ENCODE measurements around the gene PTPRG. TPM values are rescaled to one million over a fixed set of nuclear protein-coding genes. Genes with fewer than 3 reads are reported as not detected.

Gene PTPRG
- total RNA-seq, 1 experiment from 2014 or later = 69.3 TPM

- H3K9ac ChIP-seq (ENCODE audit: extremely low read depth, insufficient read length, low read length) = no peak overlapping the region
- no peak overlapping the region for H3K4me3 Mint-ChIP-seq
- no peaks in the 10 kb centered on the region for H3K23me2 ChIP-seq (ENCODE audit: insufficient read length, low read depth, low read length, poor library complexity, severe bottlenecking)
- no CpG with 5 or more reads among the region's 8 CpGs for WGBS (ENCODE audit: extremely low coverage, insufficient read length, low lambda C conversion rate)
- H3K56ac ChIP-seq (ENCODE audit: insufficient read length, low read depth, low read length) = no peak overlapping the region
- H3K9me3 ChIP-seq (ENCODE audit: control insufficient read depth, low read depth, low read length) = no peaks in the 10 kb centered on the region
- peak overlapping the region in 2 of 3 experiments; percentile 72 to 79; a peak in 3 of 7 replicates for H3K27ac Mint-ChIP-seq
- no peak for DNase-seq
- H3K27me3 Mint-ChIP-seq (ENCODE audit: low read depth) = no peaks in the 10 kb centered on the region; the same call in 1 of the 2 replicates
- H4K20me1 ChIP-seq (ENCODE audit: control insufficient read depth, insufficient read depth, insufficient read length) = peaks cover 3% of the 10 kb centered on the region
- H3K79me1 ChIP-seq (ENCODE audit: insufficient read depth, low read depth, low read length, poor library complexity, severe bottlenecking) = peaks cover 4% of the 10 kb centered on the region
- peaks cover 5% of the 10 kb centered on the region; the same call in 1 of the 2 replicates for H3K4me1 ChIP-seq (ENCODE audit: insufficient read depth, low read length)
- no peaks in the 10 kb centered on the region for H3K27me3 ChIP-seq (ENCODE audit: insufficient read depth, low read length)
- no peak overlapping the region for H2BK15ac ChIP-seq (ENCODE audit: low read depth, low read length)
- no peak overlapping the region for H2AK5ac ChIP-seq (ENCODE audit: insufficient read length, low read length)
- no peak overlapping the region for H4K8ac ChIP-seq (replicated peaks; ENCODE audit: insufficient read length, low read depth, low read length)
- no peaks in the 10 kb centered on the region for H3K9me3 Mint-ChIP-seq
- no peak overlapping the region for H3K14ac ChIP-seq (ENCODE audit: insufficient read depth, low read length)
- H3K18ac ChIP-seq (ENCODE audit: insufficient read length, low read depth, low read length) = peak overlapping the region; percentile 70
- H2BK12ac ChIP-seq (ENCODE audit: insufficient read length, low read depth, low read length) = no peak overlapping the region
- H3K4ac ChIP-seq (ENCODE audit: low read depth, low read length) = no peak overlapping the region
- no peak overlapping the region for H4K91ac ChIP-seq (ENCODE audit: insufficient read length, low read depth, low read length)
- no peak overlapping the region for H3K27ac ChIP-seq (ENCODE audit: insufficient read length, low read depth, low read length)
- no peak overlapping the region for H2AFZ ChIP-seq (ENCODE audit: low read length)
- H2BK120ac ChIP-seq (ENCODE audit: low read depth, low read length, poor library complexity, severe bottlenecking) = no peak overlapping the region
- peaks cover 2 to 17% (median 5%) of the 10 kb centered on the region in 3 experiments; a peak in 5 of 7 replicates for H3K36me3 Mint-ChIP-seq (ENCODE audit: insufficient read depth in 1 of 3, low read depth in 3 of 3)
- H2BK20ac ChIP-seq (ENCODE audit: low read depth, low read length, poor library complexity, severe bottlenecking) = no peak overlapping the region
- H4K5ac ChIP-seq (ENCODE audit: insufficient read length, low read depth, low read length) = no peak overlapping the region
- TF ChIP-seq CTCF (conservative IDR thresholded peaks at IDR 0.05) = no peak
- H2BK5ac ChIP-seq (ENCODE audit: insufficient read length, low read length) = no peak overlapping the region
- peaks cover 41% of the 10 kb centered on the region; the same call in 1 of the 2 replicates for H3K79me2 ChIP-seq (ENCODE audit: insufficient read depth, low read length)
- H3K4me2 ChIP-seq (ENCODE audit: insufficient read depth, insufficient read length, low read length) = no peak overlapping the region
- no peak overlapping the region for H3K23ac ChIP-seq (ENCODE audit: insufficient read length, low read depth, low read length)
- no peak overlapping the region for H3T11ph ChIP-seq (ENCODE audit: low read length)
- H3K4me1 Mint-ChIP-seq = peaks cover 43 to 44% of the 10 kb centered on the region in 2 experiments
These were observed 102.2 kb downstream of the PTPRG start for GRCh38 chr3:61663356-61664104.
